HepG2 (cell line): ENCODE data around the gene RPL19. TPM values are rescaled to one million over a fixed set of nuclear protein-coding genes. Genes with fewer than 3 reads are reported as not detected.
A peak's percentile ranks its signal among the peaks of the same experiment; 100 is the strongest.

ENCODE experiments used
- AKNA ChIP-seq: sonication (generic); formaldehyde crosslinking; IDR thresholded peaks from 2 replicates; pipeline ENCODE4 v1.4.0; 2020; ENCODE audit warnings: missing genetic modification reagents, borderline replicate concordance
- E2F2 ChIP-seq: sonication (generic); formaldehyde crosslinking; IDR thresholded peaks from 2 replicates; pipeline ENCODE4 v1.4.0; 2020; ENCODE audit warnings: missing genetic modification reagents, borderline replicate concordance
- KLF16 ChIP-seq, 2 experiments: sonication (generic) in 1 of 2; formaldehyde crosslinking in 1 of 2; IDR thresholded peaks; 2 replicates each; pipeline versions ENCODE4 v1.6.1 to v1.8.0; 2016 to 2023; ENCODE audit warnings: missing genetic modification reagents in 2 of 2, missing compliant biosample characterization in 1 of 2
- MAZ ChIP-seq, 2 experiments: sonication (generic) in 1 of 2; formaldehyde crosslinking in 1 of 2; IDR thresholded peaks; 2 replicates each; pipeline versions ENCODE4 v1.5.0 to v1.6.1; 2012 to 2020; ENCODE audit warnings: low read depth in 2 of 2, mild to moderate bottlenecking in 2 of 2, borderline replicate concordance in 1 of 2, improper control_type of control experiment in 1 of 2, low read length in 1 of 2, missing genetic modification reagents in 1 of 2, moderate library complexity in 1 of 2
- MTF1 ChIP-seq: sonication (generic); formaldehyde crosslinking; IDR thresholded peaks from 2 replicates; pipeline ENCODE4 v1.5.0; 2020; ENCODE audit warnings: missing genetic modification reagents
- SMC3 ChIP-seq: IDR thresholded peaks from 2 replicates; pipeline ENCODE4 v1.6.1; 2011; ENCODE audit warnings: low read length, improper control_type of control experiment
- SRY ChIP-seq: sonication (generic); formaldehyde crosslinking; IDR thresholded peaks from 2 replicates; pipeline ENCODE4 v1.8.0; 2022; ENCODE audit warnings: mild to moderate bottlenecking, missing genetic modification reagents
- TFDP2 ChIP-seq: sonication (generic); formaldehyde crosslinking; IDR thresholded peaks from 2 replicates; pipeline ENCODE4 v1.4.0; 2020; ENCODE audit warnings: missing genetic modification reagents
- ZNF501 ChIP-seq: sonication (generic); formaldehyde crosslinking; IDR thresholded peaks from 2 replicates; pipeline ENCODE4 v1.5.1; 2020; ENCODE audit warnings: mild to moderate bottlenecking, moderate library complexity, missing genetic modification reagents
- ZNF572 ChIP-seq: sonication (generic); formaldehyde crosslinking; IDR thresholded peaks from 2 replicates; pipeline ENCODE4 v1.5.1; 2020; ENCODE audit warnings: mild to moderate bottlenecking, missing genetic modification reagents
- ZNF687 ChIP-seq: sonication (generic); formaldehyde crosslinking; IDR thresholded peaks from 2 replicates; pipeline ENCODE4 v1.5.1; 2020; ENCODE audit warnings: mild to moderate bottlenecking, missing genetic modification reagents, moderate library complexity
- ZNF790 ChIP-seq: sonication (generic); formaldehyde crosslinking; IDR thresholded peaks from 2 replicates; pipeline ENCODE4 v1.8.0; 2022; ENCODE audit warnings: missing genetic modification reagents, mild to moderate bottlenecking, borderline replicate concordance
- polyA plus RNA-seq, 8 experiments: library from polyadenylated mRNA; depleted of rRNA in 3 of 8; stranded (reverse) in 7 of 8; unstranded in 1 of 8; fragments of >200 nt; fragmentation: Illumina TruSeq in 4 of 8; extraction: Trizol in 4 of 8; gene quantifications; 2 replicates each; pipeline versions ENCODE4 v1.2.1 to v1.2.3, GENCODE V29; 2011 to 2016; ENCODE audit warnings: low read depth in 4 of 8, missing spikeins in 1 of 8, mixed read lengths in 1 of 8; ENCODE audit not compliant: insufficient read depth in 1 of 8
- total RNA-seq, 5 experiments: library from RNA; depleted of rRNA; stranded (reverse); fragments of >200 nt; fragmentation: Illumina TruSeq; extraction: Trizol; gene quantifications; 2 replicates each; pipeline ENCODE4 v1.2.3, GENCODE V29; 2016; ENCODE audit warnings: low read depth in 1 of 5

Gene RPL19
- total and polyA plus RNA-seq, 2 of the 13 experiments (the other 11 are each of a cell fraction or from before 2014, with no cell fraction given), result 2,522 to 2,768 TPM

GRCh38 chr17:39197380-39198185 lies 2.5 kb upstream of the RPL19 start, which contains the start of gene CACNB1 (continued):
- TF ChIP-seq ZNF687 (CRISPR knock-in tag) (peak; percentile 77), TFDP2 (CRISPR knock-in tag) (peak; percentile 57; the same call in 1 of the 2 replicates), AKNA (CRISPR knock-in tag) (no peak), ZNF790 (CRISPR knock-in tag) (no peak), ZNF501 (CRISPR knock-in tag) (peak; percentile 54; the same call in 1 of the 2 replicates), KLF16 (CRISPR knock-in tag; IDR thresholded peaks at IDR 0.05) (peak in 1 of 2 experiments; percentile 36; a peak in 1 of 4 replicates), SRY (0 out of 2 replicates have a peak, but pooled peaks have one; percentile 71), ZNF572 (CRISPR knock-in tag) (0 out of 2 replicates have a peak, but pooled peaks have one; percentile 51), MTF1 (CRISPR knock-in tag) (no peak), MAZ (IDR thresholded peaks at IDR 0.05; ENCODE audit: borderline replicate concordance, low read depth, low read length) (no peak; the same call in 1 of the 2 replicates), MAZ (CRISPR knock-in tag; IDR thresholded peaks at IDR 0.05; ENCODE audit: low read depth) (peak; percentile 51; the same call in 1 of the 2 replicates), E2F2 (CRISPR knock-in tag) (no peak), SMC3 (no peak)
